Measurements from ENCODE around the gene SLC6A19. TPM values are rescaled to one million over a fixed set of nuclear protein-coding genes. Genes with fewer than 3 reads are reported as not detected.
A peak's percentile ranks its signal among the peaks of the same experiment; 100 is the strongest.

Gene SLC6A19
- total and polyA plus RNA-seq, 2 of the 13 experiments (the other 11 are each of a cell fraction or from before 2014, with no cell fraction given): 0.02 TPM; not detected in 1

DNA sequence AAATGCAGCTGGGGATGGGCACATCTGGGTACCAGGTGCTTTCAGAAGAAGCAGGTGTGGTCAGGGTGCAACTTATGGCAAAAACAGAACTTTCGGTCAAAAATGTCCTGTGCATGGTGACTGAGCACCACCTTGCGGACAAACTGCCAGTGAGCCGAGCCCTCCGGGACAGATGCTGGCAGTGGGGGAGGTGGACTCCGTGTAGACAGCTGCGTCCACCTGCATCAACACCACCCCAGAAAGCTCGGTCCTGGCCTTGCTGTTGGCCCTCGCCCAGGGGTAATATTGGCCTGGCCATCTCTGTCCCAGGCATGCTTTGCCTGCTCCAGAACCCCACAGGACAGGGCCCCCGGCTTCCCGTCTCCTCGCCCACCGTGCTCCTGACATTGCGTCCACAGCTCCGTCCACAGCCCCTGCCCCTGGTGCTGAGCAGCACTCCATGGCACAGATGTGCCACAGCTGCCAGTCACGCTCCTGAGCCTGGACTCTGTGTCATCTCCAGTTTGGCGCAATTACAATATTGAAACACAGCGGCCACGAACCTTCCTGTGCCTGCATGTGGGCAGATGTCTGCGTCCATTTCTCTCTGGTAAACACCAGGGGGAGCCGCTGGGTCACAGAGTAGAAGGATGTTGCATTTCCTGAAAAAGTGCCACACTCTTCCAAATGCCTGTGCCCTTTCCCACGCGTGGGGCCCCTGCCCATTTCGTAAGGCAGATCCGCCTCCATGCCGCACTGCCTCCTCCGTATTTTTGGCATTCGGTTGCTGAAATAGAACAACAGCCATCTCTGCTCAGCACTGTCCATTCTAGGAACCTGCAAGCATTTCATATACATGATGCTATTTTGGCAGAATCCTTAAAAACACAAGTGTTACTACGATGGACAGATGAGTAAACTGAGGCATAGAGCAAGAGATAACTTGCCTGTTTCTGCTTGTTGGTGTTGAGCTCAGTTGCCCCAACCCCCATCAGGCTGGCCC is 33.4 kb upstream of the SLC6A19 start (continued):
- no peak for TF ChIP-seq SNAPC2 (CRISPR knock-in tag; IDR thresholded peaks at IDR 0.05)
- 0 out of 4 replicates have a peak, but pooled peaks of 1 of the 2 experiments have one; percentile 45 for TF ChIP-seq KLF16 (CRISPR knock-in tag; IDR thresholded peaks at IDR 0.05)
- 0 out of 2 replicates have a peak, but pooled peaks have one; percentile 23 for TF ChIP-seq FOXC1 (CRISPR knock-in tag; IDR thresholded peaks at IDR 0.05; ENCODE audit: borderline replicate concordance)
- 0 out of 2 replicates have a peak, but pooled peaks have one; percentile 34 for TF ChIP-seq ZNF619 (CRISPR knock-in tag; IDR thresholded peaks at IDR 0.05)
- TF ChIP-seq POLR2AphosphoS2 (IDR thresholded peaks at IDR 0.05; ENCODE audit: low read depth, low read length): no peak
- TF ChIP-seq ZNF337 (CRISPR knock-in tag; IDR thresholded peaks at IDR 0.05; ENCODE audit: borderline replicate concordance, low read depth): no peak
- no peak for TF ChIP-seq SOX5 (CRISPR knock-in tag; IDR thresholded peaks at IDR 0.05; ENCODE audit: borderline replicate concordance)
- TF ChIP-seq EEA1 (CRISPR knock-in tag; IDR thresholded peaks at IDR 0.05; ENCODE audit: borderline replicate concordance): no peak
- TF ChIP-seq ZNF607 (CRISPR knock-in tag; IDR thresholded peaks at IDR 0.05; ENCODE audit: borderline replicate concordance): no peak
- no peak for TF ChIP-seq HMGA1 (CRISPR knock-in tag; conservative IDR thresholded peaks at IDR 0.05)
- TF ChIP-seq RXRB (CRISPR knock-in tag; IDR thresholded peaks at IDR 0.05; ENCODE audit: borderline replicate concordance): no peak
- TF ChIP-seq TBX2 (CRISPR knock-in tag; IDR thresholded peaks at IDR 0.05; ENCODE audit: borderline replicate concordance): 0 out of 2 replicates have a peak, but pooled peaks have one; percentile 49
- TF ChIP-seq, protein P1, sequence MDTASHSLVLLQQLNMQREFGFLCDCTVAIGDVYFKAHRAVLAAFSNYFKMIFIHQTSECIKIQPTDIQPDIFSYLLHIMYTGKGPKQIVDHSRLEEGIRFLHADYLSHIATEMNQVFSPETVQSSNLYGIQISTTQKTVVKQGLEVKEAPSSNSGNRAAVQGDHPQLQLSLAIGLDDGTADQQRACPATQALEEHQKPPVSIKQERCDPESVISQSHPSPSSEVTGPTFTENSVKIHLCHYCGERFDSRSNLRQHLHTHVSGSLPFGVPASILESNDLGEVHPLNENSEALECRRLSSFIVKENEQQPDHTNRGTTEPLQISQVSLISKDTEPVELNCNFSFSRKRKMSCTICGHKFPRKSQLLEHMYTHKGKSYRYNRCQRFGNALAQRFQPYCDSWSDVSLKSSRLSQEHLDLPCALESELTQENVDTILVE (CRISPR knock-in tag; IDR thresholded peaks at IDR 0.05): no peak
- TF ChIP-seq, protein P2, sequence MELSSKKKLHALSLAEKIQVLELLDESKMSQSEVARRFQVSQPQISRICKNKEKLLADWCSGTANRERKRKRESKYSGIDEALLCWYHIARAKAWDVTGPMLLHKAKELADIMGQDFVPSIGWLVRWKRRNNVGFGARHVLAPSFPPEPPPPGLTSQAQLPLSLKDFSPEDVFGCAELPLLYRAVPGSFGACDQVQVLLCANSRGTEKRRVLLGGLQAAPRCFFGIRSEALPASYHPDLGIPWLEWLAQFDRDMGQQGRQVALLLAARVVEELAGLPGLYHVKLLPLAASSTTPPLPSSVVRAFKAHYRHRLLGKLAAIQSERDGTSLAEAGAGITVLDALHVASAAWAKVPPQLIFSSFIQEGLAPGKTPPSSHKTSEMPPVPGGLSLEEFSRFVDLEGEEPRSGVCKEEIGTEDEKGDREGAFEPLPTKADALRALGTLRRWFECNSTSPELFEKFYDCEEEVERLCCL (CRISPR knock-in tag; IDR thresholded peaks at IDR 0.05; ENCODE audit: borderline replicate concordance): no peak
- TF ChIP-seq RAD51 (IDR thresholded peaks at IDR 0.05; ENCODE audit: borderline replicate concordance): no peak
- TF ChIP-seq, protein P3, sequence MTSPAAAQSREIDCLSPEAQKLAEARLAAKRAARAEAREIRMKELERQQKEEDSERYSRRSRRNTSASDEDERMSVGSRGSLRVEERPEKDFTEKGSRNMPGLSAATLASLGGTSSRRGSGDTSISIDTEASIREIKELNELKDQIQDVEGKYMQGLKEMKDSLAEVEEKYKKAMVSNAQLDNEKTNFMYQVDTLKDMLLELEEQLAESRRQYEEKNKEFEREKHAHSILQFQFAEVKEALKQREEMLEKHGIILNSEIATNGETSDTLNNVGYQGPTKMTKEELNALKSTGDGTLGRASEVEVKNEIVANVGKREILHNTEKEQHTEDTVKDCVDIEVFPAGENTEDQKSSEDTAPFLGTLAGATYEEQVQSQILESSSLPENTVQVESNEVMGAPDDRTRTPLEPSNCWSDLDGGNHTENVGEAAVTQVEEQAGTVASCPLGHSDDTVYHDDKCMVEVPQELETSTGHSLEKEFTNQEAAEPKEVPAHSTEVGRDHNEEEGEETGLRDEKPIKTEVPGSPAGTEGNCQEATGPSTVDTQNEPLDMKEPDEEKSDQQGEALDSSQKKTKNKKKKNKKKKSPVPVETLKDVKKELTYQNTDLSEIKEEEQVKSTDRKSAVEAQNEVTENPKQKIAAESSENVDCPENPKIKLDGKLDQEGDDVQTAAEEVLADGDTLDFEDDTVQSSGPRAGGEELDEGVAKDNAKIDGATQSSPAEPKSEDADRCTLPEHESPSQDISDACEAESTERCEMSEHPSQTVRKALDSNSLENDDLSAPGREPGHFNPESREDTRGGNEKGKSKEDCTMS (CRISPR knock-in tag; conservative IDR thresholded peaks at IDR 0.05): no peak
- no peak for TF ChIP-seq YEATS2 (CRISPR knock-in tag; IDR thresholded peaks at IDR 0.05; ENCODE audit: borderline replicate concordance)
- TF ChIP-seq NFIB (CRISPR knock-in tag; IDR thresholded peaks at IDR 0.05; ENCODE audit: borderline replicate concordance): no peak
- no peak for TF ChIP-seq HNRNPUL1 (IDR thresholded peaks at IDR 0.05; ENCODE audit: low read depth, low read length)
- TF ChIP-seq, protein P4, sequence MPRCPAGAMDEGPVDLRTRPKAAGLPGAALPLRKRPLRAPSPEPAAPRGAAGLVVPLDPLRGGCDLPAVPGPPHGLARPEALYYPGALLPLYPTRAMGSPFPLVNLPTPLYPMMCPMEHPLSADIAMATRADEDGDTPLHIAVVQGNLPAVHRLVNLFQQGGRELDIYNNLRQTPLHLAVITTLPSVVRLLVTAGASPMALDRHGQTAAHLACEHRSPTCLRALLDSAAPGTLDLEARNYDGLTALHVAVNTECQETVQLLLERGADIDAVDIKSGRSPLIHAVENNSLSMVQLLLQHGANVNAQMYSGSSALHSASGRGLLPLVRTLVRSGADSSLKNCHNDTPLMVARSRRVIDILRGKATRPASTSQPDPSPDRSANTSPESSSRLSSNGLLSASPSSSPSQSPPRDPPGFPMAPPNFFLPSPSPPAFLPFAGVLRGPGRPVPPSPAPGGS (CRISPR knock-in tag; IDR thresholded peaks at IDR 0.05): no peak
- no peak for TF ChIP-seq CHD4 (IDR thresholded peaks at IDR 0.05; ENCODE audit: borderline replicate concordance, low read length)
- TF ChIP-seq ZNF136 (CRISPR knock-in tag; IDR thresholded peaks at IDR 0.05; ENCODE audit: low read depth): peak; percentile 35; the same call in 1 of the 2 replicates
- TF ChIP-seq ZEB1 (IDR thresholded peaks at IDR 0.05; ENCODE audit: insufficient replicate concordance, low read depth): peak; percentile 15

Data from HepG2 (cell line).